ENCODE measurements around the gene DDIT4L.

- TF ChIP-seq, protein P1, sequence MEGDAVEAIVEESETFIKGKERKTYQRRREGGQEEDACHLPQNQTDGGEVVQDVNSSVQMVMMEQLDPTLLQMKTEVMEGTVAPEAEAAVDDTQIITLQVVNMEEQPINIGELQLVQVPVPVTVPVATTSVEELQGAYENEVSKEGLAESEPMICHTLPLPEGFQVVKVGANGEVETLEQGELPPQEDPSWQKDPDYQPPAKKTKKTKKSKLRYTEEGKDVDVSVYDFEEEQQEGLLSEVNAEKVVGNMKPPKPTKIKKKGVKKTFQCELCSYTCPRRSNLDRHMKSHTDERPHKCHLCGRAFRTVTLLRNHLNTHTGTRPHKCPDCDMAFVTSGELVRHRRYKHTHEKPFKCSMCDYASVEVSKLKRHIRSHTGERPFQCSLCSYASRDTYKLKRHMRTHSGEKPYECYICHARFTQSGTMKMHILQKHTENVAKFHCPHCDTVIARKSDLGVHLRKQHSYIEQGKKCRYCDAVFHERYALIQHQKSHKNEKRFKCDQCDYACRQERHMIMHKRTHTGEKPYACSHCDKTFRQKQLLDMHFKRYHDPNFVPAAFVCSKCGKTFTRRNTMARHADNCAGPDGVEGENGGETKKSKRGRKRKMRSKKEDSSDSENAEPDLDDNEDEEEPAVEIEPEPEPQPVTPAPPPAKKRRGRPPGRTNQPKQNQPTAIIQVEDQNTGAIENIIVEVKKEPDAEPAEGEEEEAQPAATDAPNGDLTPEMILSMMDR (conservative IDR thresholded peaks at IDR 0.05 in 1 of 2, IDR thresholded peaks at IDR 0.05 in 1 of 2; ENCODE audit: low read depth in 1 of 2, low read length in 2 of 2), result no peak
- TF ChIP-seq EZH2 (IDR thresholded peaks at IDR 0.05; ENCODE audit: low read length, missing control alignments), result no peak
Measured at GRCh38 chr4:100198061-100198460, 7.8 kb upstream of the DDIT4L start.
